ENCODE results near the gene DDX50. TPM values are rescaled to one million over a fixed set of nuclear protein-coding genes. Genes with fewer than 3 reads are reported as not detected.

Gene DDX50
- total and polyA plus RNA-seq, 5 experiments from 2014 or later, result 34.1 to 55.9 (median 45.7) TPM

GRCh38 chr10:68992636-68993440 lies 91.7 kb downstream of the DDX50 start:
- Mint-ChIP-seq H3K27ac (peak overlapping the region in 9 of 10 donors; percentile 12 to 69 (median 46)), H3K9me3 (no peaks in the 10 kb centered on the region), H3K36me3 (peaks cover 0 to 4% (median 0%) of the 10 kb centered on the region in 3 donors), H3K4me3 (peak overlapping the region in 8 of 10 donors; percentile 1 to 47 (median 26)), H3K27me3 (no peaks in the 10 kb centered on the region), H3K4me1 (peaks cover 27 to 71% (median 62%) of the 10 kb centered on the region in 4 donors)
- POLR2A ChIA-PET, result interaction anchor here (0.6 kb wide), 1 partner anchor 87 kb away, joined by 4 read pairs; no protein-coding TSS in a partner anchor
- ATAC-seq (no peak), DNase-seq (no peak)

Other genes with a start within 250 kb of the DDX50 start
- gene CCAR1, start 180.1 kb upstream of the DDX50 start, total RNA-seq, result 100 to 1,000 TPM; 101 to 104 TPM
- gene CCAR1, start 180.1 kb upstream of the DDX50 start, polyA plus RNA-seq, result 10 to 100 TPM; 29.6 to 48.1 (median 31.3) TPM
- gene STOX1, start 73.8 kb upstream of the DDX50 start, total RNA-seq, result under 1 TPM; 0.47 to 0.52 TPM
- 1 to 10 TPM in 2 of 3 donors, under 1 TPM in 1; 0.29 to 1.1 (median 1.0) TPM for gene STOX1, start 73.8 kb upstream of the DDX50 start, polyA plus RNA-seq
- gene DDX21, start 54.9 kb downstream of the DDX50 start, total RNA-seq, result 10 to 100 TPM; 55.5 to 59.3 TPM
- 10 to 100 TPM; 14.6 to 19.1 (median 15.4) TPM for gene DDX21, start 54.9 kb downstream of the DDX50 start, polyA plus RNA-seq
- 10 to 100 TPM; 12.6 to 15.6 TPM for gene KIFBP, start 87.5 kb downstream of the DDX50 start, total RNA-seq
- gene KIFBP, start 87.5 kb downstream of the DDX50 start, polyA plus RNA-seq, result 1 to 10 TPM; 2.2 to 4.4 (median 2.4) TPM
- gene SRGN, start 186.8 kb downstream of the DDX50 start, total RNA-seq, result 10 to 100 TPM; 70.7 to 74.4 TPM
- gene SRGN, start 186.8 kb downstream of the DDX50 start, polyA plus RNA-seq, result 100 to 1,000 TPM in 2 of 3 donors, 10 to 100 TPM in 1; 80.3 to 301 (median 110) TPM
- gene VPS26A, start 222.9 kb downstream of the DDX50 start, total RNA-seq, result 10 to 100 TPM; 30.7 to 33.4 TPM
- gene VPS26A, start 222.9 kb downstream of the DDX50 start, polyA plus RNA-seq, result 10 to 100 TPM; 24.1 to 27.4 (median 24.9) TPM